Osteoblast (primary cell): ENCODE measurements around the gene GRIK3. TPM values are rescaled to one million over a fixed set of nuclear protein-coding genes. Genes with fewer than 3 reads are reported as not detected.

Source experiments
- DNase-seq: peaks from one replicate; pipeline ENCODE4 v3.0.0; 2011; ENCODE audit warnings: low spot score, mixed read lengths; ENCODE audit not compliant: insufficient read length; ENCODE audit errors: missing footprints
- H2AFZ ChIP-seq: 2 replicates; pipeline ENCODE4 v1.6.0; 2011; ENCODE audit warnings: mild to moderate bottlenecking, low read length
- H3K27ac ChIP-seq: 2 replicates; pipeline ENCODE4 v1.5.1; 2011; ENCODE audit warnings: mild to moderate bottlenecking, low read depth, low read length, moderate library complexity
- H3K27me3 ChIP-seq: 2 replicates; pipeline ENCODE4 v1.6.0; 2012; ENCODE audit warnings: mild to moderate bottlenecking, control low read depth, inconsistent platforms, low read length, moderate library complexity; ENCODE audit not compliant: insufficient read depth
- H3K36me3 ChIP-seq: 2 replicates; pipeline ENCODE4 v1.5.1; 2011; ENCODE audit warnings: mild to moderate bottlenecking, low read length, control low read depth, moderate library complexity; ENCODE audit not compliant: insufficient read depth
- H3K4me1 ChIP-seq: 2 replicates; pipeline ENCODE4 v1.5.1; 2011; ENCODE audit warnings: mild to moderate bottlenecking, low read length, control low read depth, moderate library complexity; ENCODE audit not compliant: insufficient read depth
- H3K4me2 ChIP-seq: 2 replicates; pipeline ENCODE4 v1.6.0; 2011; ENCODE audit warnings: mild to moderate bottlenecking, low read length; ENCODE audit not compliant: insufficient read depth
- H3K4me3 ChIP-seq: fragments of 200-600 bp; sonication (generic); 3 replicates; pipeline ENCODE4 v1.5.1; 2012; ENCODE audit warnings: mild to moderate bottlenecking, low read length, inconsistent platforms; ENCODE audit not compliant: insufficient read depth
- H3K79me2 ChIP-seq: 2 replicates; pipeline ENCODE4 v1.6.0; 2012; ENCODE audit warnings: mild to moderate bottlenecking, low read length, control low read depth, inconsistent platforms; ENCODE audit not compliant: insufficient read depth
- H3K9me3 ChIP-seq: 2 replicates; pipeline ENCODE4 v1.5.1; 2011; ENCODE audit warnings: low read depth, low read length, control low read depth
- H4K20me1 ChIP-seq: 2 replicates; pipeline ENCODE4 v1.6.0; 2012; ENCODE audit warnings: mild to moderate bottlenecking, low read length, control low read depth; ENCODE audit not compliant: insufficient read depth
- total RNA-seq: library from RNA; depleted of rRNA; stranded (reverse); fragments of >200 nt; gene quantifications from 2 replicates; pipeline ENCODE4 v1.2.3, GENCODE V29; 2012
- TF ChIP-seq, protein P1 (sequence below): IDR thresholded peaks from 2 replicates; pipeline ENCODE4 v1.5.1; 2011; ENCODE audit warnings: mild to moderate bottlenecking, low read depth, low read length, moderate library complexity; ENCODE audit errors: extremely low read depth

Gene GRIK3
- total RNA-seq, 1 donor: not detected

DNA sequence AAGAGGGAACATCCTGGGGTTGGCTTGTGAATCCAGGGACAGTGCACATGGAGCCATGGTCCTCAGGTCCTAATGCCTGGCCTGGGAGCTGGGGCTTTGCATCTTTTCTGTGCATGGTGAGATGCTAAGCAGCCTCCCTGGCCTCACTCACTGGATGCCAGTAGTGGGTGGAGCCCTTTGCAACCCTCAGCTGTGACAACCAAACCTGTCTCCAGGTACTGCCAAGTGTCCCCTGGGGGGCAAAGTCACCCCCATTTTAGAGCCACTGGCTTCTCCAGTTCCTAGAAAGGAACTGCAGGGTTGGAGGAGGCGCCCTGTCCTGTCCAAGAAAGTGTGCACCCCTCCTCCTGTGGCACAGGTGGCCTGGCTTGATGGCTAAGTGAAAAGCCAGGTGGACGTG, 44.6 kb upstream of the GRIK3 start:
- Histone ChIP-seq H2AFZ (no peak overlapping the region), H3K27me3 (no peaks in the 10 kb centered on the region), H3K9me3 (no peaks in the 10 kb centered on the region), H3K79me2 (no peaks in the 10 kb centered on the region), H3K4me2 (no peak overlapping the region), H3K36me3 (no peaks in the 10 kb centered on the region), H3K27ac (no peak overlapping the region), H4K20me1 (no peaks in the 10 kb centered on the region), H3K4me3 (no peak overlapping the region), H3K4me1 (no peaks in the 10 kb centered on the region)
- TF ChIP-seq, protein P1, sequence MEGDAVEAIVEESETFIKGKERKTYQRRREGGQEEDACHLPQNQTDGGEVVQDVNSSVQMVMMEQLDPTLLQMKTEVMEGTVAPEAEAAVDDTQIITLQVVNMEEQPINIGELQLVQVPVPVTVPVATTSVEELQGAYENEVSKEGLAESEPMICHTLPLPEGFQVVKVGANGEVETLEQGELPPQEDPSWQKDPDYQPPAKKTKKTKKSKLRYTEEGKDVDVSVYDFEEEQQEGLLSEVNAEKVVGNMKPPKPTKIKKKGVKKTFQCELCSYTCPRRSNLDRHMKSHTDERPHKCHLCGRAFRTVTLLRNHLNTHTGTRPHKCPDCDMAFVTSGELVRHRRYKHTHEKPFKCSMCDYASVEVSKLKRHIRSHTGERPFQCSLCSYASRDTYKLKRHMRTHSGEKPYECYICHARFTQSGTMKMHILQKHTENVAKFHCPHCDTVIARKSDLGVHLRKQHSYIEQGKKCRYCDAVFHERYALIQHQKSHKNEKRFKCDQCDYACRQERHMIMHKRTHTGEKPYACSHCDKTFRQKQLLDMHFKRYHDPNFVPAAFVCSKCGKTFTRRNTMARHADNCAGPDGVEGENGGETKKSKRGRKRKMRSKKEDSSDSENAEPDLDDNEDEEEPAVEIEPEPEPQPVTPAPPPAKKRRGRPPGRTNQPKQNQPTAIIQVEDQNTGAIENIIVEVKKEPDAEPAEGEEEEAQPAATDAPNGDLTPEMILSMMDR: no peak
- peak; percentile 46 for DNase-seq

DNA sequence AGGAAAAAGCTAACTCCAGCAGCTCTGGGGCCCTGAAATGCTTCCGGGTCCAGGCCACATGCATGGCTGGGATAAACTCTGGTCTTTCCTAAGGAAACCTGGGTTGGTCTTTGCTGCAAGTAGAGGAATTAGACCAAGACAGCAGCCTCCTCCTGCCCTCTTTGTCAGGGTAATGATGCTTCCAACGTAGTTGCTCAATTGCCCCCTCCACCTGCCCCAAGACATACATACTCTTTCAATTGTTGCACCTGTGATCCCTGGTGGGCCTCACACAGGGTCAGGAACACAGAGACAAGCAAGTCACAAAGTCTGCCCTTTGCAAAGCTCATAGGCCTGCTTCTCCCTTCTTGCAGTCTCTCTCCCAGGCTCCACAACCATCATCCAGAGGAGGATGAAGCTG, 41.9 kb upstream of the GRIK3 start:
- TF ChIP-seq, protein P1: no peak
- no peaks in the 10 kb centered on the region for H3K27me3 ChIP-seq
- DNase-seq: no peak

DNA sequence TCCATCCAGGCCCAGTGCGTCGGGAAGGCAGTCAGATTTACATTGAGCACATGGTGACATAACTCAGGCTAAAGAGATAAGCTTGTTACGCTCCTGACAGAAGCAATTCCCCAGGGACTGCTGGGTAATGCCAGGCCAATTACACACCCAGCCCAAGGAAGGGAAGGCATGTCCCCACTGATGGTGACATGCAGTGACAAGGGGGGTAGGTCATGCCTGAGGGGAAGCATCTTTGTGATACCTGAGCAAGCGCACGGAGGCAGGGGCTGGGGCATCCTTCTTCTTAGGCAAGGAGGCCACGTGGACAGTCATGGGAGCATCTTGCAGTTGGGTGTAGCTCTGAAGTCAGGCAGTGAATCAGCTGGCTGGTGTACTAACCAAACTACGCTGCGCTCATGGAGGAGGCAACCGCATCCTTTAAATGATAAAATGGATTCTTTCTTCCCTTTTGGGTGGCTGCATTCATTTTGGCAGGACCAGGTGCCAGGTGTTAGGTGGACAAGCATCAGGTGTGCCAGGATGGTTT, 39.6 kb upstream of the GRIK3 start:
- no peaks in the 10 kb centered on the region for H3K79me2 ChIP-seq
- no peak overlapping the region for H3K4me3 ChIP-seq
- no peaks in the 10 kb centered on the region for H3K4me1 ChIP-seq
- no peak overlapping the region for H3K4me2 ChIP-seq
- no peaks in the 10 kb centered on the region for H4K20me1 ChIP-seq
- H3K27me3 ChIP-seq: no peaks in the 10 kb centered on the region
- no peak for DNase-seq
- H2AFZ ChIP-seq: no peak overlapping the region
- TF ChIP-seq, protein P1: no peak
- no peaks in the 10 kb centered on the region for H3K9me3 ChIP-seq
- no peaks in the 10 kb centered on the region for H3K36me3 ChIP-seq
- H3K27ac ChIP-seq: no peak overlapping the region

More for the DNA sequence above, 41.9 kb upstream of the GRIK3 start:
- no peaks in the 10 kb centered on the region for H4K20me1 ChIP-seq
- H2AFZ ChIP-seq: no peak overlapping the region
- no peak overlapping the region for H3K4me3 ChIP-seq
- H3K9me3 ChIP-seq: no peaks in the 10 kb centered on the region
- no peaks in the 10 kb centered on the region for H3K36me3 ChIP-seq
- no peak overlapping the region for H3K4me2 ChIP-seq
- no peaks in the 10 kb centered on the region for H3K79me2 ChIP-seq
- H3K4me1 ChIP-seq: no peaks in the 10 kb centered on the region
- no peak overlapping the region for H3K27ac ChIP-seq

DNA sequence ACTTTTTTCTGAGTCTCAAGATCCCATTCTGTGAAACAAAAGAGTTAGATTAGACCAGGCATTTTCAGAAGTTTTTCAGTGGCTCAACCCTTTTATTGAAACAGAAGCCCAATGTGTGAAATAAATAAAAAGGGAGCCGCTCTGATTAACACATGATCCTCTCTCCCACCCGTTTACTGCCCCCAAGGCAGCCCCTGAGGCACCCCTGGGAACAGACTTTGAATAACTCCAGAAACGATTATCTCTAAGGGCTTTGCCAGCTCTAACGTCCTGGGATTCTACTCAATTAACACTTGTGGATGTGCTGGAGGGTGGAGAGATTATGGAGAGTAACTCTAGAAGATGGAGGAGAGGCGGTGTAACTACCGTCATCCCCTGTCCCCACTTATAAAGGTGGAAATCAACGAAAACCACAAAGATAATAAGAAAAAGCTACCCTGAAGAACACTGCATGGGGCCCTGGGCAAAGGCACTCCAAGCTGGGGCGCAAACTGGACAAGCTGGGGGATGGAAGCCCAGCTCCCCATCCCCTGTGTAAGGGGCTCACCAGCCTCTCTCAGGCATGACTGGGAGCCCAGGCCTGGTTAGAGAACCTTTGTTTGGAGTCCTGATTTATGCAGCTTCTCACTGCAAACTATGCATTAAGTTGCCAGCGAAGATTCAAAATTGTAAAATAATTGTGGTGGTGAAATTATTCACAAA, 39.0 kb upstream of the GRIK3 start:
- no peaks in the 10 kb centered on the region for H4K20me1 ChIP-seq
- H2AFZ ChIP-seq: no peak overlapping the region
- TF ChIP-seq, protein P1: no peak
- no peaks in the 10 kb centered on the region for H3K36me3 ChIP-seq
- no peak overlapping the region for H3K4me3 ChIP-seq
- H3K9me3 ChIP-seq: no peaks in the 10 kb centered on the region
- H3K79me2 ChIP-seq: no peaks in the 10 kb centered on the region
- no peak overlapping the region for H3K4me2 ChIP-seq
- no peaks in the 10 kb centered on the region for H3K27me3 ChIP-seq
- H3K27ac ChIP-seq: no peak overlapping the region
- no peak for DNase-seq
- H3K4me1 ChIP-seq: no peaks in the 10 kb centered on the region
